ENCODE results near the gene RNH1. TPM values are rescaled to one million over a fixed set of nuclear protein-coding genes. Genes with fewer than 3 reads are reported as not detected.

RNH1 gene
- total RNA-seq, 1 donor from 2014 or later, result 169 TPM

Other genes starting within 250 kb of the RNH1 start
- not detected in 2 replicates for gene NLRP6, start 228.8 kb downstream of the RNH1 start, total RNA-seq
- 7.6 and 10.1 TPM in 2 replicates for gene PGGHG, start 218.1 kb downstream of the RNH1 start, total RNA-seq
- gene IFITM5, start 207.7 kb downstream of the RNH1 start, total RNA-seq, result not detected in 2 replicates
- gene IFITM2, start 199.4 kb downstream of the RNH1 start, total RNA-seq, result 32.1 and 71.9 TPM in 2 replicates
- 0.20 and 0.87 TPM in 2 replicates for gene IFITM1, start 193.2 kb downstream of the RNH1 start, total RNA-seq
- gene IFITM3, start 186.4 kb downstream of the RNH1 start, total RNA-seq, result 37.3 and 51.6 TPM in 2 replicates
- 0.20 and 0.65 TPM in 2 replicates for gene B4GALNT4, start 137.7 kb downstream of the RNH1 start, total RNA-seq
- 0.22 and 0.40 TPM in 2 replicates for gene PKP3, start 113.0 kb downstream of the RNH1 start, total RNA-seq
- gene SIGIRR, start 92.2 kb downstream of the RNH1 start, total RNA-seq, result 32.9 and 35.7 TPM in 2 replicates
- 0.44 and 0.99 TPM in 2 replicates for gene ANO9, start 65.2 kb downstream of the RNH1 start, total RNA-seq
- gene PTDSS2, start 57.0 kb downstream of the RNH1 start, total RNA-seq, result 21.8 and 31.7 TPM in 2 replicates
- gene HRAS, start 28.3 kb upstream of the RNH1 start, total RNA-seq, result 45.4 and 47.3 TPM in 2 replicates
- gene LRRC56, start 30.3 kb upstream of the RNH1 start, total RNA-seq, result 0.22 and 0.60 TPM in 2 replicates
- 1.1 and 1.4 TPM in 2 replicates for gene LMNTD2, start 53.5 kb upstream of the RNH1 start, total RNA-seq
- gene RASSF7, start 53.7 kb upstream of the RNH1 start, total RNA-seq, result 13.5 and 18.1 TPM in 2 replicates
- 11.6 and 16.9 TPM in 2 replicates for gene PHRF1, start 69.2 kb upstream of the RNH1 start, total RNA-seq
- gene IRF7, start 108.7 kb upstream of the RNH1 start, total RNA-seq, result 7.6 and 10.9 TPM in 2 replicates
- not detected in 2 replicates for gene CDHR5, start 117.7 kb upstream of the RNH1 start, total RNA-seq
- not detected in 2 replicates for gene SCT, start 119.9 kb upstream of the RNH1 start, total RNA-seq
- not detected in 2 replicates for gene DRD4, start 130.0 kb upstream of the RNH1 start, total RNA-seq
- gene DEAF1, start 188.0 kb upstream of the RNH1 start, total RNA-seq, result 26.8 and 27.4 TPM in 2 replicates
- gene TMEM80, start 188.6 kb upstream of the RNH1 start, total RNA-seq, result 4.8 and 8.5 TPM in 2 replicates
- gene EPS8L2, start 199.0 kb upstream of the RNH1 start, total RNA-seq, result 0.99 and 2.6 TPM in 2 replicates
- 86.7 and 121 TPM in 2 replicates for gene TALDO1, start 240.2 kb upstream of the RNH1 start, total RNA-seq

Data from lung microvascular endothelial cell (primary cell).